HCT116 (cell line): Measurements from ENCODE around the gene BTBD10. TPM values are rescaled to one million over a fixed set of nuclear protein-coding genes. Genes with fewer than 3 reads are reported as not detected.

Experiments
- ATAC-seq: fragments of 200-7000 bp; cut with Tn5 transposase; 2 replicates; pipeline ENCODE4 v1.9.1; 2020; ENCODE audit warnings: mild to moderate bottlenecking, moderate library complexity
- BruUV-seq: library from RNA; stranded (reverse); fragments of 400-500 nt; replicated peaks from 2 replicates; lab custom pipeline; 2021; lab: Mats Ljungman, UMichigan
- CTCF ChIA-PET: fragments of 300-600 bp; sonication (Branson Sonifier 250); formaldehyde crosslinking; loops from one replicate; lab custom pipeline; 2021; ENCODE audit warnings: antibody characterized with exemption; lab: Charles Lee
- POLR2A ChIA-PET: fragments of 300-600, 350-600 bp; sonication (Branson Sonifier 250); formaldehyde crosslinking; loops from one replicate; lab custom pipeline; 2021; ENCODE audit warnings: antibody characterized with exemption; lab: Charles Lee
- RAD21 ChIA-PET, 2 experiments: fragments of 300-600 bp; sonication (Branson Sonifier 250); formaldehyde crosslinking; loops; one replicate each; lab custom pipeline; 2023; ENCODE audit warnings: low total read pairs in 2 of 2; ENCODE audit not compliant: uncharacterized antibody in 2 of 2, unreplicated experiment in 2 of 2, low non-redundant PET in 1 of 2; lab: Charles Lee
- DNase-seq: peaks from one replicate; pipeline ENCODE4 v3.0.0-alpha.2; 2010; ENCODE audit warnings: low read depth, low spot score
- H2AFZ ChIP-seq: fragments of 200-600 bp; shearing (Covaris generic), sonication (generic); 2 replicates; pipeline ENCODE4 v1.6.1; 2017; ENCODE audit warnings: low read depth, mixed run types, mixed read lengths, antibody characterized with exemption, low read length; ENCODE audit not compliant: poor library complexity, severe bottlenecking
- H3K27ac ChIP-seq: 2 replicates; pipeline ENCODE4 v1.5.1; 2012; ENCODE audit warnings: low read depth, low read length
- H3K27me3 ChIP-seq: fragments of 200-600 bp; sonication (generic); 2 replicates; pipeline ENCODE4 v1.6.1; 2016; ENCODE audit warnings: mixed run types, low read length, mixed read lengths; ENCODE audit not compliant: insufficient read depth
- H3K36me3 ChIP-seq, 2 experiments: fragments of 200-500 bp in 1 of 2; fragments of 200-600 bp in 1 of 2; sonication (Bioruptor generic) in 1 of 2; sonication (generic) in 1 of 2; 2 replicates each; pipeline versions ENCODE4 v1.5.1 to v1.6.1; 2014 to 2016; ENCODE audit warnings: low read length in 2 of 2, inconsistent platforms in 1 of 2, mixed read lengths in 1 of 2, mixed run types in 1 of 2; ENCODE audit not compliant: insufficient read depth in 2 of 2, control insufficient read depth in 1 of 2
- H3K4me1 ChIP-seq, 2 experiments: fragments of 200-600 bp in 1 of 2; sonication (generic) in 1 of 2; 2 replicates each; pipeline versions ENCODE4 v1.5.1 to v1.6.1; 2012 to 2017; ENCODE audit warnings: low read length in 2 of 2, inconsistent platforms in 1 of 2, mild to moderate bottlenecking in 1 of 2, mixed read lengths in 1 of 2, mixed run types in 1 of 2, moderate library complexity in 1 of 2; ENCODE audit not compliant: insufficient read depth in 2 of 2, control insufficient read depth in 1 of 2
- H3K4me2 ChIP-seq: fragments of 200-600 bp; sonication (generic); 2 replicates; pipeline ENCODE4 v1.6.1; 2017; ENCODE audit warnings: mixed run types, low read length, mixed read lengths
- H3K4me3 ChIP-seq, 2 experiments: fragments of 200-600 bp in 1 of 2; sonication (generic) in 1 of 2; replicated peaks in 1 of 2; 2 replicates each; pipeline ENCODE4 v1.5.1; 2011 to 2016; ENCODE audit warnings: low read length in 2 of 2, control low read depth in 1 of 2, low read depth in 1 of 2, mild to moderate bottlenecking in 1 of 2, mixed read lengths in 1 of 2, mixed run types in 1 of 2
- H3K79me2 ChIP-seq: fragments of 200-600 bp; sonication (generic); 2 replicates; pipeline ENCODE4 v1.6.1; 2017; ENCODE audit warnings: mild to moderate bottlenecking, mixed run types, low read length, moderate library complexity, mixed read lengths; ENCODE audit not compliant: insufficient read depth
- H3K9ac ChIP-seq: fragments of 200-600 bp; sonication (generic); 2 replicates; pipeline ENCODE4 v1.6.1; 2016; ENCODE audit warnings: low read length, mixed read lengths
- H3K9me2 ChIP-seq: fragments of 200-600 bp; sonication (generic), shearing (Covaris generic); 2 replicates; pipeline ENCODE4 v1.6.1; 2017; ENCODE audit warnings: mixed run types, mild to moderate bottlenecking, moderate library complexity; ENCODE audit not compliant: insufficient read depth
- H3K9me3 ChIP-seq, 2 experiments: fragments of 200-500 bp in 1 of 2; fragments of 200-600 bp in 1 of 2; sonication (Bioruptor generic) in 1 of 2; sonication (generic) in 1 of 2; 2 replicates each; pipeline ENCODE4 v1.6.1; 2014 to 2017; ENCODE audit warnings: low read length in 2 of 2, mixed read lengths in 2 of 2, inconsistent platforms in 1 of 2, low read depth in 1 of 2, mild to moderate bottlenecking in 1 of 2, mixed run types in 1 of 2, moderate library complexity in 1 of 2; ENCODE audit not compliant: control insufficient read depth in 1 of 2, insufficient read depth in 1 of 2
- H4K20me1 ChIP-seq: fragments of 200-600 bp; sonication (generic), shearing (Covaris generic); 2 replicates; pipeline ENCODE4 v1.6.1; 2017; ENCODE audit warnings: mixed run types, mild to moderate bottlenecking, moderate library complexity; ENCODE audit not compliant: insufficient read depth
- CBX3 ChIP-seq: IDR thresholded peaks from 2 replicates; pipeline ENCODE4 v1.6.1; 2012; ENCODE audit warnings: low read depth
- EGR1 ChIP-seq: IDR thresholded peaks from 2 replicates; pipeline ENCODE4 v1.6.1; 2012; ENCODE audit warnings: low read depth
- ELF1 ChIP-seq: IDR thresholded peaks from 2 replicates; pipeline ENCODE4 v1.6.1; 2012; ENCODE audit warnings: low read depth, borderline replicate concordance
- EZH2phosphoT487 ChIP-seq: fragments of 200-600 bp; IDR thresholded peaks from 2 replicates; pipeline ENCODE4 v1.6.1; 2018; ENCODE audit warnings: antibody characterized with exemption, borderline replicate concordance
- FOSL1 ChIP-seq: IDR thresholded peaks from 2 replicates; pipeline ENCODE4 v1.6.1; 2012; ENCODE audit warnings: low read depth
- JUND ChIP-seq: IDR thresholded peaks from 2 replicates; pipeline ENCODE4 v1.6.1; 2012
- POLR2A ChIP-seq: IDR thresholded peaks from 2 replicates; pipeline ENCODE4 v1.7.0; 2011; ENCODE audit warnings: borderline replicate concordance; ENCODE audit not compliant: insufficient read depth, insufficient read length; ENCODE audit errors: extremely low read depth
- SIN3A ChIP-seq: IDR thresholded peaks from 2 replicates; pipeline ENCODE4 v1.6.1; 2012; ENCODE audit warnings: low read depth
- SP1 ChIP-seq: IDR thresholded peaks from 2 replicates; pipeline ENCODE4 v1.6.1; 2012; ENCODE audit warnings: low read depth
- SRF ChIP-seq: IDR thresholded peaks from 2 replicates; pipeline ENCODE4 v1.6.1; 2012; ENCODE audit warnings: low read depth
- TCF7L2 ChIP-seq: IDR thresholded peaks from 2 replicates; pipeline ENCODE4 v1.7.0; 2011; ENCODE audit warnings: borderline replicate concordance, inconsistent platforms; ENCODE audit not compliant: insufficient read depth, insufficient read length; ENCODE audit errors: extremely low read depth
- YY1 ChIP-seq: IDR thresholded peaks from 2 replicates; pipeline ENCODE4 v1.6.1; 2011; ENCODE audit warnings: low read length, low read depth, moderate library complexity, mild to moderate bottlenecking; ENCODE audit not compliant: insufficient replicate concordance; ENCODE audit errors: extremely low read depth
- ZBTB33 ChIP-seq: IDR thresholded peaks from 2 replicates; pipeline ENCODE4 v1.6.1; 2011; ENCODE audit warnings: mild to moderate bottlenecking, low read length, moderate library complexity; ENCODE audit not compliant: insufficient replicate concordance; ENCODE audit errors: extremely low read depth
- ZNF274 ChIP-seq: fragments of 200-500 bp; sonication (Bioruptor generic); IDR thresholded peaks from 2 replicates; pipeline ENCODE4 v1.6.1; 2014; ENCODE audit warnings: mild to moderate bottlenecking, low read depth, low read length, inconsistent platforms
- intact Hi-C: fragments of 100-400 bp; cut with micrococcal nuclease; formaldehyde crosslinking; loops from 2 replicates; pipeline ENCODE4 v1.10.0; 2022
- total RNA-seq: library from RNA; stranded (reverse); gene quantifications from one replicate; pipeline ENCODE4 v1.2.1, GENCODE V29; 2021; ENCODE audit not compliant: unreplicated experiment
- TF ChIP-seq, protein P1 (sequence below): IDR thresholded peaks from 2 replicates; pipeline ENCODE4 v1.6.1; 2012

BTBD10 gene
- total RNA-seq, 1 experiment from 2014 or later: 17.0 TPM

DNA sequence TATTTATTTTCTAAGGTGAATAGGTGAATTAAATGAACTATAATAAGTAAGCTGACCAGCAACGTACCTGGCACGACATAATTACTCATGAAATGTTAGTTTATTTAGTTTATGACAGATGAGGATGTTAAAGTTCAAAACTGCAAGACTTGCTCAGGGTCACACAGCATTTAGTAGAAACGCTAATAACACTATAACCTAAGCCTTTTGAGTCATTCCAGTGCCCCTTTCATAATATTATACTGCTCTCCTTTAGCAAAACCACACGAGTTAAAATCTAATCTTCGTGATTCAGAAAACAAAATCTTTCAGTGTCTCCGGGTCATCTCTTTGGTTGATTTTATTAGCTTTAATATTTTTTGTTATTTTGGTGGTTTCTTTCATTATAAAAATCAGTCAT lies 39.6 kb downstream of the BTBD10 start:
- RAD21 ChIA-PET: no interaction called here
- Histone ChIP-seq H3K79me2 (no peaks in the 10 kb centered on the region), H4K20me1 (no peaks in the 10 kb centered on the region), H3K9me3 (0 out of 4 replicates have a peak, but pooled peaks cover 0 to 4% of the 10 kb centered on the region in 2 experiments), H3K27ac (no peak overlapping the region), H3K27me3 (no peaks in the 10 kb centered on the region), H3K9me2 (no peaks in the 10 kb centered on the region), H3K9ac (no peak overlapping the region), H3K4me2 (no peak overlapping the region), H3K4me1 (no peaks in the 10 kb centered on the region), H3K36me3 (no peaks in the 10 kb centered on the region), H3K4me3 (no peak overlapping the region), H2AFZ (no peak overlapping the region)
- ATAC-seq: no peak
- intact Hi-C loops: no loop called here
- CTCF ChIA-PET: no interaction called here
- DNase-seq: no peak
- BruUV-seq: no TSS peak
- TF ChIP-seq, protein P1, sequence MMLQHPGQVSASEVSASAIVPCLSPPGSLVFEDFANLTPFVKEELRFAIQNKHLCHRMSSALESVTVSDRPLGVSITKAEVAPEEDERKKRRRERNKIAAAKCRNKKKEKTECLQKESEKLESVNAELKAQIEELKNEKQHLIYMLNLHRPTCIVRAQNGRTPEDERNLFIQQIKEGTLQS: no peak
- TF ChIP-seq CBX3 (no peak), ZBTB33 (no peak), JUND (no peak), SIN3A (no peak), SP1 (no peak), TCF7L2 (no peak), POLR2A (no peak), YY1 (no peak), SRF (no peak), EZH2phosphoT487 (no peak), ZNF274 (no peak), FOSL1 (no peak), EGR1 (no peak), ELF1 (no peak)
- POLR2A ChIA-PET: no interaction called here
